Measurements from ENCODE around the gene OR7A17.

DNA sequence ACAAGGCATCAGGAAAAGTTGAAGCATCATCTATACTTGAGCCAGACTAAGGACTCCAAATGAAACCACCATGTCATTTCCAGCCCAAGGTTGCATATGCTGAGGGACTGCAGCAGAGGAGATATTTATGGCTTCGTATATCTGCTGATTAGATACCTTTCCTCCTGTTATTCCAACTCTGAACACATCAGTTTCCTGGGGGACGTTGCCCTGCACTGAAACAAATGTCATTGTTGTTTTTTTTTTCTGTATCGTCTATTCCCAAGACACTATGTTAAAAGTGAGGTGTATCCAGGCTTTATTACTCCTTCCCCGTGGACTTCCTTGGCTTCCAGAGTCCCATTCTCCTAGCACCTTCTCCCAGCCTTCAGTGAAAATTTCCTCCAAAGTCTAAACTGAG, at the start of gene OR7A17:
- no peak for TF ChIP-seq POLR2A (IDR thresholded peaks at IDR 0.05)
- TF ChIP-seq, protein P1, sequence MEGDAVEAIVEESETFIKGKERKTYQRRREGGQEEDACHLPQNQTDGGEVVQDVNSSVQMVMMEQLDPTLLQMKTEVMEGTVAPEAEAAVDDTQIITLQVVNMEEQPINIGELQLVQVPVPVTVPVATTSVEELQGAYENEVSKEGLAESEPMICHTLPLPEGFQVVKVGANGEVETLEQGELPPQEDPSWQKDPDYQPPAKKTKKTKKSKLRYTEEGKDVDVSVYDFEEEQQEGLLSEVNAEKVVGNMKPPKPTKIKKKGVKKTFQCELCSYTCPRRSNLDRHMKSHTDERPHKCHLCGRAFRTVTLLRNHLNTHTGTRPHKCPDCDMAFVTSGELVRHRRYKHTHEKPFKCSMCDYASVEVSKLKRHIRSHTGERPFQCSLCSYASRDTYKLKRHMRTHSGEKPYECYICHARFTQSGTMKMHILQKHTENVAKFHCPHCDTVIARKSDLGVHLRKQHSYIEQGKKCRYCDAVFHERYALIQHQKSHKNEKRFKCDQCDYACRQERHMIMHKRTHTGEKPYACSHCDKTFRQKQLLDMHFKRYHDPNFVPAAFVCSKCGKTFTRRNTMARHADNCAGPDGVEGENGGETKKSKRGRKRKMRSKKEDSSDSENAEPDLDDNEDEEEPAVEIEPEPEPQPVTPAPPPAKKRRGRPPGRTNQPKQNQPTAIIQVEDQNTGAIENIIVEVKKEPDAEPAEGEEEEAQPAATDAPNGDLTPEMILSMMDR (IDR thresholded peaks at IDR 0.05): no peak

All from right lobe of liver (tissue), 4 donors.